GM12872 (cell line): ENCODE data around the gene OVAAL.

Experiments
- CTCF ChIP-seq: IDR thresholded peaks from 3 replicates; pipeline ENCODE4 v1.5.1; 2011; ENCODE audit warnings: low read depth, mild to moderate bottlenecking, low read length, moderate library complexity; ENCODE audit not compliant: insufficient read depth

Gene OVAAL

GRCh38 chr1:180566026-180566425 is 7.3 kb downstream of the OVAAL start:
- TF ChIP-seq CTCF = no peak

DNA sequence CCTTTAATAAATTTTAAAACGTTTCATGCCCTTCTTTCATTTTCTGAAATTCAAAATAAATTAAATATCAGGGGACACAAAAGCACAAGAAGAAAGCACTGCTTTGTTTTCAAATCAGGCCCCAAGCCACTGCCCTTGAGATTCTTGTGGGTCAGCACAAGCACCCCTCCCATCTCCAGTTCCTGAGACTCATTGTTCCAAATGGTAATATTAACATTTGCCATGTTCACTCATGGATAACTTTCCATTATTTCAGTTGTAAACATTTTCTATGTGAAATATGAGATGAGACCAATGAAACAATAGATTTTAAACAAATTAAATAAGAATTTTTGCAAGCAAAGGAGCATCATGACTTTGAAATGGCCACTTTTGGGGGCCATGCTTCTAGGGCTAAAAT is 7.7 kb downstream of the OVAAL start:
- TF ChIP-seq CTCF = no peak

DNA sequence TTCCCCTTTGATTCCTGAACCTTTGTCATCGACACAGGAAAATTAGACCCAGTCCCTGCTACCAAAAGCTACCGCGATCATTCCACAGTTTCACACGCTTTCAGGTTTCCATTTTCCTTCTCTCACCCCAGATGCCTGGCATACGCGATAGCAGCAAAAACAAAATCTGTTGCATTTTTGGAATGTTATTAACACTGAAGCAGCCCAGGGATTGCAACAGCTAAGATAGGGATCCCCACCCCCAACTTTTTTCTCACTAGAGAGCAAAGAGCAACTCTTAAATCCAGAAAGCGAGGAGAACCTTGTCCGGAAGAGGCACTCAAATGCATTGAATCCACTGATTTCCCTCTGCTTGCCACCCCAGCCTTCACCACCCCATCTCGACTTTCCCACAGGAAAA is 8.9 kb downstream of the OVAAL start:
- no peak for TF ChIP-seq CTCF

- TF ChIP-seq CTCF = no peak
These were observed 9.4 kb downstream of the OVAAL start for GRCh38 chr1:180568184-180568583.

GRCh38 chr1:180571060-180571831 is 12.5 kb downstream of the OVAAL start:
- no peak for TF ChIP-seq CTCF

DNA sequence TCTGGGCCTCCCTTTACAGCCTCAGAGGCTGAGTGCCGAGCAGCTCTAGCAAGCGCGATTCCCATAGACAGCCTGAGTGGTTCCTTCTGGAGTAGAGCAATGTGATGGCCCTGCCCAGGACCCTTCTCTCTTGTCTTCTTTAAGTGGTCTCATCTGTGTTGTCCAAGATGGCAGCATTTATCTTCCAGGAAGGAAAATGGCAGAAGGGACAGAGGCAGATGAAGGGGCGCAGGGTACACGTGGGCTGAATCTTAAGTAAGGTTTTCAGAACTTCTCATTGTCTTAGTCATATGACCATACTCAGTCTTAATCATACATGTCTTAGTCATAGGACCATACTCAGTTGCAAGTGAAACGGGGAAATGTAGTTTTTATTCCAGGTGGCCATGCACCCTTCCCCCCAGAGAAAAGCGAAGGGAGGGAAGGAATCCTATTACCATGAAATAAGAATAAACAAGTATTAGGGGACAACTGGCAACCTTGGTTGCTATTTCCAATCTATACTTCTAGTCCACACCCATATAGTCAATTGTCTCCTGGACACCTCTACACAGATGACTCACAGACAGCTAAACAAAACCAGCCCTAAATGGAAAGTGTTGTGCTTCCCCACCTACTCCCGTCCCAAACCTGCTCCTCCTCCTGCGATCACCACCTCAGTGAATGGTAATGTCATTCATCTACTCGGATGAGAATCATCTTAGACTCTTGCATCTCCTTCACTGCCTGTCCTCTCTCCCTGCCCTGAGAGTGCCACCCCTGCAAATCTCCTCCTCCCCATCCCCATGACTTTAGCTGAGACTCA is 13.3 kb downstream of the OVAAL start:
- TF ChIP-seq CTCF = no peak

DNA sequence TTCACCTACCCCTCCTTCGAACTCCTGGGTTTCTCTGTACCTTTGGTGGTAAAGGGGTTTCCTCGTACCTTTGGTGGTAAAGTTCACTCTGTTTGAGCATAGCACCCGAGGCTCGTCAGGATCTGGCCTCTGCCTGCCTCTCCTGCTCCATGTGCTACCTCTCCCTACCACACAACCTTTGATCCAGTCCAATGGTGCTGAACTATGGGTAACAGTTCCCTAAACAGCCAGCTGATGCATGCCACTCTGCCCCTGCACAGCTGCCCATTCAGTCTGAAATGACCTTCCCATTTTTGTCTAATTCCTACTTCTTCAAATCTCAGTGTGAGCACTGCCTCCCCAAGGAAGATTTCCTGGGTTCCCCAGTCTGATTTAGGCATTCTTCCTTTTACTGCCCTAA is 14.0 kb downstream of the OVAAL start:
- no peak for TF ChIP-seq CTCF
